ENCODE results near the gene C1orf87.

DNA sequence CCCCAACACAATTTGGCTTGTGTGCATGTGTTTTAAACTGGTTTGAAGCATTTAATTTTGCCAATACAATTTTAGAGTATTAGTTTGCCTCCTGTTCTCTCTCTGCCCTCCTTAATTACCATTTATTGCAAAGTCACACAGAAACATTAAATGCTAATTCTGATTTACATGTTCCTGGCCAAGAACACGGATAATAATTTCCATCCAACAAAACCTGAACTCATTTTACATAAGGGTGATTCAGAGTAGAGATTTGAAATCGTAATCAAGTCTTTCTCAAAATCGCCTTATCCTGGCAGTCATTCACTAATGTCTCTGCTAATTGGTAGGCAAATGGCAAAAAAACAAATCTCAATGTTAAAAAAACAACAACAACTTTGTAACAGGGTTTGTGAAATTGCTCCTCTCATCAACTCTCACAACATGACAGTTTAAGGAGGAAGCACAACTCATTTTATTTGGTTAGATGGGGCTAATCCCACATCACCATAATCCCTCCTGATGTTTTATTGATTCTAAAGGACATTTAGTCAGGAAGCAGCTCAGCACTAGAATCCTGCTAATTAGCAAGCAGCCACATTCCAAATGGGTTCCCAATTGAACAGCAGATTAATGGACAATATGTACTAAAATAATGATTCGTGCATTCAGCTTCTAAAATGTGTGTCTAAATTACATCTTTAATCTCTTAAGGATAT lies 55.9 kb downstream of the C1orf87 start:
- TF ChIP-seq, protein P1, sequence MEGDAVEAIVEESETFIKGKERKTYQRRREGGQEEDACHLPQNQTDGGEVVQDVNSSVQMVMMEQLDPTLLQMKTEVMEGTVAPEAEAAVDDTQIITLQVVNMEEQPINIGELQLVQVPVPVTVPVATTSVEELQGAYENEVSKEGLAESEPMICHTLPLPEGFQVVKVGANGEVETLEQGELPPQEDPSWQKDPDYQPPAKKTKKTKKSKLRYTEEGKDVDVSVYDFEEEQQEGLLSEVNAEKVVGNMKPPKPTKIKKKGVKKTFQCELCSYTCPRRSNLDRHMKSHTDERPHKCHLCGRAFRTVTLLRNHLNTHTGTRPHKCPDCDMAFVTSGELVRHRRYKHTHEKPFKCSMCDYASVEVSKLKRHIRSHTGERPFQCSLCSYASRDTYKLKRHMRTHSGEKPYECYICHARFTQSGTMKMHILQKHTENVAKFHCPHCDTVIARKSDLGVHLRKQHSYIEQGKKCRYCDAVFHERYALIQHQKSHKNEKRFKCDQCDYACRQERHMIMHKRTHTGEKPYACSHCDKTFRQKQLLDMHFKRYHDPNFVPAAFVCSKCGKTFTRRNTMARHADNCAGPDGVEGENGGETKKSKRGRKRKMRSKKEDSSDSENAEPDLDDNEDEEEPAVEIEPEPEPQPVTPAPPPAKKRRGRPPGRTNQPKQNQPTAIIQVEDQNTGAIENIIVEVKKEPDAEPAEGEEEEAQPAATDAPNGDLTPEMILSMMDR (IDR thresholded peaks at IDR 0.05), result no peak
- no peak for TF ChIP-seq POLR2A (IDR thresholded peaks at IDR 0.05)
